ENCODE data around the gene C5orf24.
"Not testable (repeated sequence)": the region's sequence is repeated elsewhere in the genome, so short reads cannot be mapped to it uniquely, and the experiment has no call there.

C5orf24 gene

DNA sequence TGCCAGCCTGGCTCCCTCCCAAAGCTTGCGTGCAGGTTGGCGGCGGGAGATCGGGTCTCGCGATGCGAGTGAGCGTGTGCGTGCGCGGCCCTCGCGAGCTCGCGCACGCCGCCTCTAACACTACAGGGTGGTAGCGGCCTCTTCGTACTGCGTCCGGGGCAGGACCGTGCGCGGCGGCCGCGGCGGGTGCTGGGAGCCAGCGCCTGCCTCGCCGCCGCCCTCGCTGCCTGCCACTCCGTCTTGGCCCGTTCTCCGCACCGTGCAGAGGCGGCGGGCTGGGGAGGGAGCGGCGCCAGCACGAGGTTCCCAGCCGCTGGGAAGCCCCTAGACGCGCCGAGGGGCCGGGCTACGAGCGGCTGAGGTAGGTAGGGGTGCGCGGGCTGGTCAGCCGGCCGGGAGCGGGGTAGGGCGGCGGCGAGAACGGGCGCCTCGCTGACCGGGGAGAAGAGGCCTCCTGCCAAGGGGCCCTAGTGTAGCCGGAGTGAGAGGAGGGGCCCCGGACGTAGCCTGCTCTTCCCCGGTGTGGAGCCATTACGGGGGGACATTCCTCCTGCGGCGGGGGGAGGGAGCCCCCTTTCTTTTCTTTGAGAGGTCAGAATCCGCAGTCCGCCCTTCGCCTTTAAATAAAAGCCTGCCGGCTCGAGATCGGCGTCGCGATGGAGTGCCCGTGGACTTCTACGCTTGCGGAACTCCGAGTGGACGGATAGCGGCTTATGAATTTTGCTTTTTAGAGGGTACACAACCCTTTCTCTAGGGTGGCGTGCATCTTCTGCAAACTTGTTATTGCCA is at the start of gene C5orf24:
Gene C5orf24, plus strand, starts transcription at position 117 of the 789 bp plus-strand sequence. CDS start 8,933 bp downstream, outside the sequence.
- peak; percentile 82 to 93 for DNase-seq

DNA sequence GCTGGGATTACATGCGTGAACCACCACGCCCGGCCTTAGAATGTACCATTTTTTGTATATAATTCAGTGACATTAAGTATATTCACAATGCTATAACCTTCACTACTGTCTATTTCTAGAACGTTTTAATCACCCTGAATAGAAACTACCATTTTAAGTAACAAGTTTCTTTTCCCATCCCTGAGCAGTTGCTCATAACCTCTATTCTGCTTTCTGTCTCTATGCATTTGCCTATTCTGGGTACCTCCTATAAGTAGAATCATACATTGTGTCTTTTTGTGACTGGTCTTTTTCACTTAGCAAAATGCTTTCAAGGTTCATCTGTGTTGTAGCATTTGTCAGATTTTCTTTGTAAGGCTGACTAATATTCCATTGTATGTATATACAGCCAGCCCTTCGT is 47.3 kb upstream of the C5orf24 start:
- DNase-seq: no peak

DNA sequence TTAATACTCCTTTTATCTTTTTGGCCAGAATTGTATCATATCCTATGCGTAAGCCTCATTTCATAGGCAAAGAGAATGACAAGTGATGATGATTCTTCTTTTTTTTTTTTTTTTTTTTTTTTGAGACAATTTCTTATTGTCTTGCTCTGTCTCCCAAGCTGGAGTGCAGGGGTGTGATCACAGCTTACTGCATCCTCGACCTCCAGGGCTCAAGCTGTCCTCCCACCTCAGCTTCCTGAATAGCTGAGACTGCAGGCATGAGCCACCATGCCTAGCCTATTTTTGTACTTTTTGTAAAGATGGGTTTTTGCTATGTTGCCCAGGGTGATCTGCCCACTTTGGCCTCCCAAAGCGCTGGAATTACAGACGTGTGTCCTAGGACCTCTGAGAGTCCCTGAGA is 41.9 kb upstream of the C5orf24 start:
- no peak for DNase-seq

DNA sequence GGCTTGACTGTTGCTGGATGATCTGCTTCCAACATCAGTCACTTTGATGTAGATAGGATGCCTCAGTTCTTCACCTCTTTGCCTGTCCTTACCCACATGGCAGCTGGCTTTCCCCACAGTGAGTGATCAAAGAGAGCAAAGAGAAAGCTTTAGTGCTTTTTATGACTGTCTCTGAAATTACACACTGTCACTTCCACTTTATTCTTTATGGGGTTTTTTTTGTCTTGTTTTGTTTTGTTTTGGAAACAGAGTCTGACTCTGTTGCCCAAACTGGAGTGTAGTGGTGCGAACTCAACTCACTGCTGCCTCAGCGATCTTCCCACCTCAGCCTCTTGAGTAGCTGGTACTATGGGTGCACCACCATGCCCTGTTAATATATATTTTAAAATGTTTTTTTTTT is 32.4 kb upstream of the C5orf24 start:
- DNase-seq: no peak

DNA sequence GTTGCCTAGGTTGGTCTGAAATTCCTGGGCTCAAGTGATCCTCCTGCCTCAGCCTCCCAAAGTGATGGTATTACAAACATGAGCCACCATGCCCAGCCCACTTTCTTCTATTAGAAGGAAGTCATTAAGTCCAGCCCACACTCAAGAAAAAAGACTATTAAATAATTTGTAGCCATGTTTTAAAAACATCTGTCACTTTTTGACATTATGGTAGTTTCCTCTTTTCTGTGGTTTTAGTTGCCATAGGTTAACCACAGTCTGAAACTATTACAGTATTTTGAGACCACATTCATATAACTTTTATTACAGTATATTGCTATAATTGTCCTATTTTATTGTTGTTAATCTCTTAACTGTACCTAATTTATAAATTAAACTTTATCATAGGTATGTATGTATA is 31.9 kb upstream of the C5orf24 start:
- no peak for DNase-seq

- DNase-seq: no peak
These were observed 28.8 kb upstream of the C5orf24 start for GRCh38 chr5:134817006-134817405.

DNA sequence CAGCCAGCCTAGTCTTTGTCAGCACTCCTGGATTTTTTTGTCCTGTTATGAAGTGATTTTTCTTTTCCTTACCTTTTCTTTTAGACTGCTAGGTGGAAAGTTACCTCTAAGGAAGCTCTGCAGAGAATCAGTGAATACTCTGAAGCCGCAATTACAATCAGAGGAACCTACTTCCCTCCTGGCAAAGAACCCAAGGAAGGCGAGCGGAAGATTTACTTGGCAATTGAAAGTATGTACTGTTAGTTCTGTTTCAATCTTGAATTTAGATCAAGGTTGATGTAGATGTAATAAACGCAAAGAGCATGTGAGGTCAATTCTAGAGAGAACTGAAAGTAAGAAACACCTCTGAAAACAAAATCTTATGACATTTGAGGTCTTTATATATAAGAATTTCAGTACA is 27.0 kb upstream of the C5orf24 start:
- DNase-seq: no peak

- DNase-seq: no peak
These were observed 26.3 kb upstream of the C5orf24 start for GRCh38 chr5:134819407-134819963.

DNA sequence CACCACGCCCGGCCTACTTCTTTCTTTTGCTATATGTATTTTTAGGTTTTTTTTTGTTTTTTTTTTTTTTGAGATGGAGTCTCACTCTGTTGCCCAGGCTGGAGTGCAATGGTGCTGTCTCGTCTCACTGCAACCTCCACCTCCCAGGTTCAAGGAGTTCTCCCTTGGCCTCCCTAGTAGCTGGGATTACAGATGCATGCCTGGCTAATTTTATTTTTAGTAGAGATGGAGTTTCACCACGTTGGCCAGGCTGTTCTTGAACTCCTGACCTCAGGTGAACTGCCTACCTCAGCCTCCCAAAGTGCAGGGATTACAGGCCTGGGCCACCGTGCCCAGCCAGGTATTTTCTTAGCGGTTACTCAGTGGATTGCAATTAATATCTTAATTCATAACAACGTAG is 23.9 kb upstream of the C5orf24 start:
- DNase-seq: no peak

GRCh38 chr5:134824681-134825080 is 21.1 kb upstream of the C5orf24 start:
- DNase-seq: no peak

GRCh38 chr5:134825212-134825611 is 20.6 kb upstream of the C5orf24 start:
- no peak for DNase-seq

DNA sequence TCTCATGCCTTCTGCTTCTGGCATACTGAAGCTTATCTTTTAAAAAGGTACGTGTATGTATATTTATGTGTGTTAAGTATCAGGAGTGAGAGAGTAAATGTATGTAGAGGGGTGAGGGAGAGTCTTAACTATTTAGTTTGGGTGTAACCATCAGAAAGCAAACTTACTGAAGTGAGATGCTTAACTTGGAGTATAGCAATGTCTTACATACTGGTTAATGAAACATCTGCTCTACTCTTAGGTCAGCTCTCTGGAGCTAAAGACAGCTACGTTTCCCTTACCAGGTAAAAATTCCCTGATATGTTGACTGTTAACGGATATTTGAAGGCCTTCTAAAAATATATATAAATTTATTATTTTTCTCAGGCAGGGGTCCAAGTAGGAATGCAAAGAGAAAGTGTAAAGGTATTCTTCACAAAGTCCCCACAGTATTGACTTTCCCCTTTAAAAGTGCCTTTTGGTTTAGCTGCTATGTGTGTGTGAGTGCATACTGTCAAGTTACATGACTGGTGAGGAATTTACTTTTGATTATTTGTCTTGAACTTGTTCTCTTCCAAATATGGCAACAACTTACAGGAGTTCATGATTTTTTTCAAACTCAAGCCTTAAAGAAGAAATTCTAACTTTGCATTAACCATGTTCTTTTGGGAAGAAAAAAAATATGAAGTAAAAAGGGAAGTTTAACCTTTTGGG is 12.3 kb upstream of the C5orf24 start:
- DNase-seq: no peak

- DNase-seq: no peak
These were observed 10.1 kb upstream of the C5orf24 start for GRCh38 chr5:134835623-134836022.

- no peak for DNase-seq
These were observed 8.1 kb upstream of the C5orf24 start for GRCh38 chr5:134837530-134838181.

GRCh38 chr5:134838361-134838760 is 7.4 kb upstream of the C5orf24 start:
- DNase-seq: not testable (repeated sequence)

DNA sequence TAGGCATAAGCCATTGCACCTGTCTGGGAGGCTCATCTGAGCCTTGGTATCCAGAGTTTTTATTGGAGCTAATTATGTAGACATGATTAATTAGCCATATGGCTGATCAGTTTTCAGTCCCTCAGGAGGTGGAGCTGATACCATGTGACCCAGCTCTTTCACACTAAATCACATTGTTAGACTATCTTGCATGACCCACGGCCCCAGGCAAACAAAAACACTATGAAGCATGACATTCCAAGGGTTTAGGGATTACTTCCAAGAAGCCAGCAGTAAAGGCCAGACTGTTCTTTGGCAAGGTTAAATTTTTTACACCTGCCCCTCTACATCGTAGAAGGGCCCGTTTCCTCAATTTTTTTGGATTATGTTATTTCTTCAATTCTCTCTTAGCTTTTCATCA is 5.0 kb upstream of the C5orf24 start:
- no peak for DNase-seq

DNA sequence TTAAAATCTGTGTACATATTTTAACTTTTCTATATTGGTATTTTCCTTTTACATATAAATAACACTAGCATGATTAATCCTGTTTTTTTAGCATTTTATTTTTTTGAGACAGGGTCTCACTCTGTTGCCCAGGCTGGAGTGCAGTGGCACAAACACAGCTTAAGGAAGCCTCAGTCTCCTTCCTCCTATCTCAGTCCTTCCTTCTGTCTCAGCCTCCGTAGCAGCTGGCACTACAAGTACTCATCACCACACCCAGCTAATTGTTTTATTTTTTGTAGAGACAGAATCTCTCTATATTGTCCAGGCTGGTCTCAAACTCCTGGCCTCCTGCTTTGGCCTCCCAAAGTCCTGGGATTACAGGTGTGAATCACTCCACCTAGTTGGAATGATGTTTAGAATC is 1.5 kb upstream of the C5orf24 start:
- no peak for DNase-seq

- DNase-seq: peak in 1 of 2 experiments; percentile 34
These were observed 375 bp upstream of the C5orf24 start for GRCh38 chr5:134845335-134845851.

- no peak for DNase-seq
These were observed 833 bp downstream of the C5orf24 start for GRCh38 chr5:134846641-134846960.

GRCh38 chr5:134849434-134849933 is 3.7 kb downstream of the C5orf24 start:
- not testable (repeated sequence) for DNase-seq

DNA sequence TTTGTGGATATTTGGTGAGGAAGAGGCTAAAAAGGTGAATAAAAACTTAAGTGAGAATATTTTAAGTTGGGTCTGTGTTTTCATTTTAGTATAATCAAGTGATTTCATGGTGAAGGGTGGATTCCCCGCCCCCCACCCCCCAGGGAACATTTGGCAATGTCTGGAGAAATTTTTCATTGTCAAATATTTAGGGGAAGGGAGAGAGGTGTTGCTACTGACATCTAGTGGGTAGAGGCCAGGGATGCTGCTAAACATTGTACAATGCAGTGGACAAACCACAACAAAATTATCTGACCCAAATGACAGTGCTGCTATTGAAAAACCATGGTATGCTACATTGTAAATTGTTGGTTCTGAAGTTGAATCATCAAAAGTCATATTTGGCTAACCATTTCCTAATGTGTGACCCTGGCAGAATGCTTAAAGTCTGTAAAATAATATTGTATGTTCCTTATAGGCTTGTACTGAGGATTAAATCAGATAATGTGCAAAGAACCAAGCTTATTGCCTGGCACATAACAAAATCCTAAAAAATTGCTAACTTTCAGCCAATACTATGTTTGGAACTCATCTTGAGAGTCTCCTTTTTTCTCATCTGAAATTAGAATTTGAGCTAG is 5.6 kb downstream of the C5orf24 start:
- peak; percentile 6 to 19 for DNase-seq

DNA sequence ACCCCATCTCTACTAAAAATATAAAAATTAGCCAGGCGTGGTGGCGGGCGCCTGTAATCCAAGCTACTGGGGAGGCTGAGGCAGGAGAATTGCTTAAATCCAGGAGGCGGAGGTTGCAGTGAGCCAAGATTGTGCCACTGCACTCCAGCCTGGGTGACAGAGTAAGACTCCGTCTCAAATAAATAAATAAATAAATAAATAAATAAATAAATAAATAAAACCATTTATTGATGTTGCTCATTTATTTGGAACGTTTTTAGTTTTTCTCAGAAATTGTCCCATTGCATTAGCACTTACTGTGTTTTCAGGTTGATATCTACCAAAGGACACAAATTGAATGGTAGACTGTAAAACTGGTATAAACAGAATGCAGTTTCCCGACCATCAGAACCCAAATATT is 10.7 kb downstream of the C5orf24 start:
- not testable (repeated sequence) for DNase-seq

- no peak for DNase-seq
These were observed 11.6 kb downstream of the C5orf24 start for GRCh38 chr5:134857401-134857800.
